CD14-positive monocyte (primary cell): ENCODE data around the gene IFRD2. TPM values are rescaled to one million over a fixed set of nuclear protein-coding genes. Genes with fewer than 3 reads are reported as not detected.

Experiments used
- DNase-seq, 3 donors: peaks; one replicate each; pipeline ENCODE4 v3.0.0-alpha.2; 2011 to 2022
- H2AFZ ChIP-seq: 2 replicates; pipeline ENCODE4 v1.6.0; 2012; ENCODE audit warnings: mild to moderate bottlenecking, low read depth, low read length, inconsistent platforms; ENCODE audit not compliant: insufficient read depth, poor library complexity, severe bottlenecking
- H3K27ac ChIP-seq, 2 donors: 1 replicate in 1 of 2; 2 replicates in 1 of 2; pipeline ENCODE4 v1.5.1; 2012 to 2013; ENCODE audit warnings: low read length in 2 of 2, control low read depth in 1 of 2, inconsistent platforms in 1 of 2, low read depth in 1 of 2, mild to moderate bottlenecking in 1 of 2
- H3K27me3 ChIP-seq, 2 donors: one replicate each; pipeline versions ENCODE4 v1.6.0 to v1.6.1; 2011 to 2013; ENCODE audit warnings: low read length in 2 of 2; ENCODE audit not compliant: control insufficient read depth in 2 of 2, insufficient read depth in 2 of 2
- H3K36me3 ChIP-seq, 2 donors: replicated peaks in 1 of 2; 1 replicate in 1 of 2; 2 replicates in 1 of 2; pipeline versions ENCODE4 v1.5.1 to v1.6.1; 2012 to 2013; ENCODE audit warnings: low read length in 2 of 2, control low read depth in 1 of 2, inconsistent platforms in 1 of 2, mild to moderate bottlenecking in 1 of 2; ENCODE audit not compliant: insufficient read depth in 2 of 2, control insufficient read depth in 1 of 2
- H3K4me1 ChIP-seq, 2 donors: 1 replicate in 1 of 2; 2 replicates in 1 of 2; pipeline versions ENCODE4 v1.5.1 to v1.6.1; 2012 to 2013; ENCODE audit warnings: low read length in 2 of 2, control low read depth in 1 of 2, inconsistent platforms in 1 of 2, mild to moderate bottlenecking in 1 of 2, moderate library complexity in 1 of 2; ENCODE audit not compliant: insufficient read depth in 2 of 2, control insufficient read depth in 1 of 2
- H3K4me2 ChIP-seq: replicated peaks from 2 replicates; pipeline ENCODE3; 2012; ENCODE audit warnings: low read length, moderate library complexity, mild to moderate bottlenecking; ENCODE audit not compliant: poor library complexity, severe bottlenecking; ENCODE audit errors: extremely low read depth
- H3K4me3 ChIP-seq, 3 experiments: fragments of 200-600 bp in 1 of 3; sonication (generic) in 1 of 3; replicated peaks in 1 of 3; 1 replicate in 2 of 3; 2 replicates in 1 of 3; pipeline ENCODE4 v1.5.1; 2011 to 2013; ENCODE audit warnings: low read length in 3 of 3, mild to moderate bottlenecking in 3 of 3, control low read depth in 2 of 3, low read depth in 2 of 3, inconsistent platforms in 1 of 3, moderate library complexity in 1 of 3
- H3K79me2 ChIP-seq: 2 replicates; pipeline ENCODE4 v1.6.0; 2012; ENCODE audit warnings: mild to moderate bottlenecking, control low read depth, inconsistent platforms, low read length, moderate library complexity; ENCODE audit not compliant: insufficient read depth
- H3K9ac ChIP-seq: 2 replicates; pipeline ENCODE4 v1.6.0; 2017; ENCODE audit warnings: low read length, mild to moderate bottlenecking; ENCODE audit not compliant: insufficient read depth, poor library complexity, severe bottlenecking
- H3K9me3 ChIP-seq, 2 donors: replicated peaks in 1 of 2; 1 replicate in 1 of 2; 2 replicates in 1 of 2; pipeline versions ENCODE4 v1.5.1 to v1.6.1; 2012 to 2013; ENCODE audit warnings: low read length in 2 of 2, control low read depth in 1 of 2; ENCODE audit not compliant: control insufficient read depth in 1 of 2, insufficient read depth in 1 of 2
- H4K20me1 ChIP-seq: 2 replicates; pipeline ENCODE4 v1.6.0; 2012; ENCODE audit warnings: mild to moderate bottlenecking, low read length, control low read depth, moderate library complexity; ENCODE audit not compliant: insufficient read depth
- H3K27ac Mint-ChIP-seq, 7 donors: one replicate each; pipeline ENCODE4 v1.8.0; 2020; ENCODE audit warnings: mild to moderate bottlenecking in 7 of 7, mixed read lengths in 7 of 7, moderate library complexity in 6 of 7, inconsistent platforms in 2 of 7
- H3K27me3 Mint-ChIP-seq, 3 donors: one replicate each; pipeline ENCODE4 v1.8.0; 2021 to 2022; ENCODE audit warnings: low read depth in 3 of 3, mild to moderate bottlenecking in 3 of 3, mixed read lengths in 3 of 3, moderate library complexity in 3 of 3, inconsistent platforms in 1 of 3
- H3K36me3 Mint-ChIP-seq, 2 donors: one replicate each; pipeline ENCODE4 v1.8.0; 2020; ENCODE audit warnings: mixed read lengths in 2 of 2, inconsistent platforms in 1 of 2, mild to moderate bottlenecking in 1 of 2
- H3K4me1 Mint-ChIP-seq: one replicate; pipeline ENCODE4 v1.8.0; 2020; ENCODE audit warnings: mild to moderate bottlenecking, mixed read lengths
- H3K4me3 Mint-ChIP-seq, 2 donors: one replicate each; pipeline ENCODE4 v1.8.0; 2020; ENCODE audit warnings: mild to moderate bottlenecking in 2 of 2, mixed read lengths in 2 of 2, moderate library complexity in 1 of 2
- H3K9me3 Mint-ChIP-seq, 7 donors: one replicate each; pipeline ENCODE4 v1.8.0; 2020 to 2022; ENCODE audit warnings: mixed read lengths in 7 of 7, mild to moderate bottlenecking in 6 of 7, moderate library complexity in 6 of 7, inconsistent platforms in 2 of 7
- WGBS: methylation state at CpG from one replicate; pipeline ENCODE4 v1.1.5; 2013; ENCODE audit warnings: missing lambda C conversion rate; ENCODE audit not compliant: insufficient coverage; 5-methylcytosine and 5-hydroxymethylcytosine counted together
- intact Hi-C, 2 donors: fragments of 100-400 bp; cut with micrococcal nuclease; formaldehyde crosslinking; loops; one replicate each; pipeline versions ENCODE4 v1.15.0 to v1.15.1; 2023
- polyA plus RNA-seq, 3 donors: library from polyadenylated mRNA; depleted of rRNA in 1 of 3; unstranded in 2 of 3; stranded (reverse) in 1 of 3; fragments of 300-500 nt in 2 of 3; fragments of >200 nt in 1 of 3; fragmentation: Illumina TruSeq in 2 of 3; gene quantifications; 1 replicate in 2 of 3; 2 replicates in 1 of 3; pipeline ENCODE4 v1.2.3, GENCODE V29; 2012 to 2021
- TF ChIP-seq, protein P1 (sequence below): fragments of 200-600 bp; IDR thresholded peaks from one replicate; pipeline ENCODE4 v1.8.0; 2022; ENCODE audit warnings: antibody characterized with exemption, mild to moderate bottlenecking

The IFRD2 gene
- polyA plus RNA-seq, 3 donors, result 17.1 to 35.1 (median 23.3) TPM

DNA sequence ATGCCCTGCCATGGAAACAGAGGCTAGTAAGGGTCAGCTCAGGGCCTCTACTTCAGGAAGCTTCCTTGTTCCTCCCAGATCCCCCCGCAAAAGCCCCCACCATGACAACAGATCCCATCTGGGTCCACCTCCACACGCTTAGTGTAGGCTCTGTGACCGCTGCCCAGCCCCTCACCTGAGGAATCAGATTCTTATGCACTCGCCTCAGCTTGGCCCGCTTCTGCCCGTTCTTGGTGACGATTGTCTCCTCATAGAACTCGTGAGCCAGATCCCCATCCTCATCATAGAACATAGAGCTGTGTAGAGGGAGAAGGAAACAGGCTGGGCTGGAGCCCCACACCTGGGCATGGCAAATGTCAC lies 33.9 kb upstream of the IFRD2 start:
- H3K4me1 Mint-ChIP-seq, result peaks cover 60% of the 10 kb centered on the region
- Histone ChIP-seq H2AFZ (no peak overlapping the region), H3K27ac (peak overlapping the region; percentile 26 to 56), H4K20me1 (peaks cover 39% of the 10 kb centered on the region), H3K79me2 (peaks cover 35% of the 10 kb centered on the region), H3K4me3 (no peak overlapping the region), H3K4me2 (no peak overlapping the region), H3K9me3 (no peaks in the 10 kb centered on the region), H3K36me3 (peaks cover 20 to 26% of the 10 kb centered on the region in 2 donors), H3K9ac (no peak overlapping the region), H3K27me3 (no peaks in the 10 kb centered on the region), H3K4me1 (peaks cover 63 to 76% of the 10 kb centered on the region in 2 donors)
- H3K27me3 Mint-ChIP-seq, result peaks cover 0 to 1% (median 0%) of the 10 kb centered on the region in 3 donors
- H3K27ac Mint-ChIP-seq, result peak overlapping the region in 6 of 7 donors; percentile 29 to 82 (median 68)
- 89% methylated on average over 3 of the region's 8 CpGs for WGBS
- intact Hi-C loops, result no loop called here
- DNase-seq, result no peak
- peaks cover 22 to 42% of the 10 kb centered on the region in 2 donors for H3K36me3 Mint-ChIP-seq
- H3K4me3 Mint-ChIP-seq, result no peak overlapping the region
- TF ChIP-seq, protein P1, sequence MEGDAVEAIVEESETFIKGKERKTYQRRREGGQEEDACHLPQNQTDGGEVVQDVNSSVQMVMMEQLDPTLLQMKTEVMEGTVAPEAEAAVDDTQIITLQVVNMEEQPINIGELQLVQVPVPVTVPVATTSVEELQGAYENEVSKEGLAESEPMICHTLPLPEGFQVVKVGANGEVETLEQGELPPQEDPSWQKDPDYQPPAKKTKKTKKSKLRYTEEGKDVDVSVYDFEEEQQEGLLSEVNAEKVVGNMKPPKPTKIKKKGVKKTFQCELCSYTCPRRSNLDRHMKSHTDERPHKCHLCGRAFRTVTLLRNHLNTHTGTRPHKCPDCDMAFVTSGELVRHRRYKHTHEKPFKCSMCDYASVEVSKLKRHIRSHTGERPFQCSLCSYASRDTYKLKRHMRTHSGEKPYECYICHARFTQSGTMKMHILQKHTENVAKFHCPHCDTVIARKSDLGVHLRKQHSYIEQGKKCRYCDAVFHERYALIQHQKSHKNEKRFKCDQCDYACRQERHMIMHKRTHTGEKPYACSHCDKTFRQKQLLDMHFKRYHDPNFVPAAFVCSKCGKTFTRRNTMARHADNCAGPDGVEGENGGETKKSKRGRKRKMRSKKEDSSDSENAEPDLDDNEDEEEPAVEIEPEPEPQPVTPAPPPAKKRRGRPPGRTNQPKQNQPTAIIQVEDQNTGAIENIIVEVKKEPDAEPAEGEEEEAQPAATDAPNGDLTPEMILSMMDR, result no peak
- H3K9me3 Mint-ChIP-seq, result no peaks in the 10 kb centered on the region

DNA sequence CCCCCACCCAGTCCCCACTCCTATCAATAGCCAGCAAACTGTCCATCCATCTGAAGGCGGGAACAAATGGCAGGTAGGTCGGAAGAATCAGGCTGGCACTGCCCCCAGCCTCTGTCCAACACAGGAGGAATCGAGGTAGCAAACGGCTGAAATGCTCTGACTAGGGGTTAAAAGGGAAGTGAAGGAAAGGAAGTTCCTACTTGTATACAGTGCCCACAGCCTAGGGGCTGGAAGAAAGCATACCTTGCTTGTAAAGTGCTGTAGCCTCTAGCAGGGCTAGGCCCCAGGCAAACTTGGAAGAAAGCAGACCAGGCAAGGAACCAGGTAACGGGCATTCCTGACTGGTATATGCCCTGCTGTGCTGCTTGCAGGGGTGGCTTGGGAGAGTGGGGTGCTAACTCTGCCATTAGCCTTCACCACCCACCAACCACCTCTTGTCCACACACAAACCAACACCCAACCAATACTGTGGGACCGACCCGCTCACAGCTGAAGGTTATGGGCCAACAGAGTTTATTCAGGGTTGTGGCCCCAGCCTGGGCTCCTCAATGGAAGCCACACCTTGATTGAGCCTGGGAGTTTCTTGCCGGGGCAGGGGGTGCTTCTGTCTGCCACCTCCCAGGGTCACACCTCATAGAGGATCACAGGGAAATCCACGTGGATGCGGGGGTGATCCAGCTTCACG lies 33.4 kb upstream of the IFRD2 start:
- intact Hi-C loops, result loop anchor here in 1 of 2 donors (2.0 kb wide), 1 partner anchor 33 kb away; the partner anchor contains the start of gene IFRD2
- H2AFZ ChIP-seq, result no peak overlapping the region
- peaks cover 61% of the 10 kb centered on the region for H3K4me1 Mint-ChIP-seq
- H3K27ac ChIP-seq, result peak overlapping the region; percentile 26 to 56
- no peak overlapping the region for H3K9ac ChIP-seq
- peak overlapping the region; percentile 7 to 85 (median 76) for H3K27ac Mint-ChIP-seq
- no peak overlapping the region for H3K4me3 Mint-ChIP-seq
- no peaks in the 10 kb centered on the region for H3K27me3 ChIP-seq
- no peak overlapping the region for H3K4me3 ChIP-seq
- H3K4me2 ChIP-seq, result peak overlapping the region; percentile 18
- peaks cover 64 to 79% of the 10 kb centered on the region in 2 donors for H3K4me1 ChIP-seq
- H3K36me3 ChIP-seq, result peaks cover 14 to 21% of the 10 kb centered on the region in 2 donors
- H3K36me3 Mint-ChIP-seq, result peaks cover 17 to 36% of the 10 kb centered on the region in 2 donors
- peaks cover 29% of the 10 kb centered on the region for H3K79me2 ChIP-seq
- no peaks in the 10 kb centered on the region for H3K9me3 ChIP-seq
- H4K20me1 ChIP-seq, result peaks cover 34% of the 10 kb centered on the region
- peaks cover 0 to 1% (median 1%) of the 10 kb centered on the region in 3 donors for H3K27me3 Mint-ChIP-seq
- TF ChIP-seq, protein P1, result no peak
- no peaks in the 10 kb centered on the region for H3K9me3 Mint-ChIP-seq
- 86% methylated on average over 7 of the region's 11 CpGs for WGBS
- no peak for DNase-seq
